Loucy (cell line): ENCODE measurements around the gene SP6.

Experiments used
- CTCF ChIP-seq: fragments of 200-600 bp; sonication (generic); conservative IDR thresholded peaks from 2 replicates; pipeline ENCODE4 v1.5.1; 2014; ENCODE audit warnings: mild to moderate bottlenecking, antibody characterized with exemption, low read length
- EZH2phosphoT487 ChIP-seq: fragments of 200-600 bp; IDR thresholded peaks from 2 replicates; pipeline ENCODE4 v1.6.1; 2018; ENCODE audit warnings: antibody characterized with exemption, mild to moderate bottlenecking, moderate library complexity, borderline replicate concordance

GRCh38 chr17:47846716-47847340, 4.1 kb downstream of the SP6 start:
- TF ChIP-seq CTCF (no peak), EZH2phosphoT487 (no peak)
